OCI-LY3 (cell line): ENCODE data around the gene PCDHA7.

Source experiments
- CTCF ChIP-seq: fragments of 200-600, 300-600 bp; sonication (generic); IDR thresholded peaks from 2 replicates; pipeline ENCODE4 v1.5.1; 2014; ENCODE audit warnings: antibody characterized with exemption, low read length, low read depth
- EZH2phosphoT487 ChIP-seq: fragments of 200-600 bp; shearing (Covaris generic); IDR thresholded peaks from 2 replicates; pipeline ENCODE4 v1.6.1; 2018; ENCODE audit warnings: antibody characterized with exemption, mixed run types, low read depth

- TF ChIP-seq CTCF (no peak), EZH2phosphoT487 (no peak)
Observed at GRCh38 chr5:140881889-140882590, 48.0 kb downstream of the PCDHA7 start, which contains the start of gene PCDHA13.
